Spinal cord (tissue), 10 donors: ENCODE data around the gene RAB3IL1. TPM values are rescaled to one million over a fixed set of nuclear protein-coding genes. Genes with fewer than 3 reads are reported as not detected.

Experiments used
- DNase-seq, 6 donors: peaks; one replicate each; pipeline versions ENCODE4 v3.0.0 to v3.0.0-alpha.2; 2013 to 2015; ENCODE audit warnings: low spot score in 6 of 6, low read depth in 4 of 6
- H3K27ac ChIP-seq: one replicate; pipeline ENCODE4 v1.5.1; 2013; ENCODE audit warnings: low read depth, low read length, control low read depth
- H3K27me3 ChIP-seq: one replicate; pipeline ENCODE4 v1.6.1; 2013; ENCODE audit warnings: low read length; ENCODE audit not compliant: control insufficient read depth, insufficient read depth
- H3K36me3 ChIP-seq: one replicate; pipeline ENCODE4 v1.6.1; 2013; ENCODE audit warnings: low read length; ENCODE audit not compliant: control insufficient read depth, insufficient read depth
- H3K4me1 ChIP-seq: one replicate; pipeline ENCODE4 v1.6.1; 2013; ENCODE audit warnings: low read length; ENCODE audit not compliant: control insufficient read depth, insufficient read depth
- H3K4me3 ChIP-seq: one replicate; pipeline ENCODE4 v1.5.1; 2013; ENCODE audit warnings: low read depth, low read length, control low read depth
- H3K9me3 ChIP-seq: one replicate; pipeline ENCODE4 v1.6.1; 2013; ENCODE audit warnings: low read length; ENCODE audit not compliant: control insufficient read depth, insufficient read depth
- WGBS: methylation state at CpG from one replicate; pipeline ENCODE4 v1.1.5; 2013; ENCODE audit warnings: missing lambda C conversion rate; ENCODE audit not compliant: insufficient coverage; 5-methylcytosine and 5-hydroxymethylcytosine counted together
- polyA plus RNA-seq, 2 donors: library from polyadenylated mRNA; unstranded; fragments of 120-200 nt; gene quantifications; one replicate each; pipeline ENCODE4 v1.2.1, GENCODE V29; 2013; ENCODE audit not compliant: insufficient read length in 2 of 2
- total RNA-seq, 2 donors: library from RNA; depleted of rRNA in 1 of 2; stranded (reverse); fragments of 120-200 nt in 1 of 2; fragments of >200 nt in 1 of 2; gene quantifications; one replicate each; pipeline versions ENCODE4 v1.2.3 to v1.2.4, GENCODE V29; 2013 to 2014
- donor health status: healthy.

RAB3IL1 gene
- total and polyA plus RNA-seq, 4 donors: 12.8 to 47.7 (median 22.5) TPM

DNA sequence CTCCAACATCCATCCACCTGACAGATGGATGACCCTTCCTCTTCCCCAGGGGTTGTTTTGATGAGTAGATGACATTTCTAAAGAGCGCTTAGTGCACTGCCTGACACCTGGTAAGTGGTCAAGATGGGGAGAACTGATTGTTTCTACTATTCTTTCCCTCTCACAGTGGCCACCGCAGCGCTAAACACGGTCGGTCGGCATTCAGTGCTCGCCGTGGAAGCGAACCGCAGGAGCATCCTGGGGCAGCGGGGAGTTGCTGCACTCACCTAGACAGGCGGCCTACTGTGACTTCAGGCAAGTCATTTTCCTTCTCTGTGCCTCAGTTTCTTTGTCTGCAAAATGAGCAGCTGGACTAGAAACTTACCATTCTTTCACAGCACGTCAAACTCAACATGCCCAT, 27.8 kb upstream of the RAB3IL1 start:
- H3K9me3 ChIP-seq: no peaks in the 10 kb centered on the region
- no peaks in the 10 kb centered on the region for H3K36me3 ChIP-seq
- no peak overlapping the region for H3K4me3 ChIP-seq
- DNase-seq: no peak
- 84% methylated on average over 12 of the region's 13 CpGs for WGBS
- no peaks in the 10 kb centered on the region for H3K27me3 ChIP-seq
- peaks cover 24% of the 10 kb centered on the region for H3K4me1 ChIP-seq
- H3K27ac ChIP-seq: no peak overlapping the region

DNA sequence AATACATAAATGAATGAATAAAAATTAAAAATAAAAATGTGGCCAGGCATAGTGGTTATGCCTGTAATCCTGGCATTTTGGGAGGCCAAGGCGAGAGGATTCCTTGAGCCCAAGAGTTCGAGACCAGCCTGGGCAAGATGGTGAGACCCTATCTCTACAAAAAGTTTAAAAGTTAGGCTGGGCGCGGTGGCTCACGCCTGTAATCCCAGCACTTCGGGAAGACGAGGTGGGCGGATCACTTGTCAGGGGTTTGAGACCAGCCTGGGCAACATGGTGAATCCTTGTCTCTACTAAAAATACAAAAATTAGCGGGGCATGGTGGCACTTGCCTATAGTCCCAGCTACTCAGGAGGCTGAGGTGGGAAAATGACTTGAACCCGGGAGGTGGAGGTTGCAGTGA, 23.1 kb upstream of the RAB3IL1 start:
- H3K4me1 ChIP-seq: no peaks in the 10 kb centered on the region
- H3K9me3 ChIP-seq: peaks cover 2% of the 10 kb centered on the region
- 94% methylated on average over 8 of the region's 10 CpGs for WGBS
- no peaks in the 10 kb centered on the region for H3K36me3 ChIP-seq
- H3K4me3 ChIP-seq: no peak overlapping the region
- no peak overlapping the region for H3K27ac ChIP-seq
- no peak for DNase-seq
- no peaks in the 10 kb centered on the region for H3K27me3 ChIP-seq

DNA sequence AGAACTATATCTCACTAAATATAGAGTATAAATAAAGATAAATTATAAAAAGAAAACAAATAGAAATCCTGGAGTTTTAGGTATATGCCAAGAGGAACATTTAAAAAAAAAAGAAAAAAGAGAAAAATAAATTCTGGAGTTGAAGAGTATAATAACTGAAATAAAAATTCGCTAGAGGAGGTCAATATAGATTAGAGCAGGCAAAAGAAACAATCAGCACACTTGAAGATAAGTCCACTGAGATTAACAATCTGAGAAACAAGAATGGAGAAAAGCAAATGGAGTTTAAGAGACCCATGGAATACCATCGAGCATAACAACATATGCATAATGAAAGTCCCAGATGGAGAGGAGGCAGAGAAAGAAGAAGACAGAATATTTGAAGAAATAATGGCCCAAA, 18.5 kb upstream of the RAB3IL1 start:
- DNase-seq: no peak
- no peaks in the 10 kb centered on the region for H3K4me1 ChIP-seq
- WGBS: no CpG with 5 or more reads among the region's 2 CpGs
- peaks cover 2% of the 10 kb centered on the region for H3K9me3 ChIP-seq
- H3K27ac ChIP-seq: no peak overlapping the region
- no peaks in the 10 kb centered on the region for H3K27me3 ChIP-seq
- no peak overlapping the region for H3K4me3 ChIP-seq
- H3K36me3 ChIP-seq: no peaks in the 10 kb centered on the region

DNA sequence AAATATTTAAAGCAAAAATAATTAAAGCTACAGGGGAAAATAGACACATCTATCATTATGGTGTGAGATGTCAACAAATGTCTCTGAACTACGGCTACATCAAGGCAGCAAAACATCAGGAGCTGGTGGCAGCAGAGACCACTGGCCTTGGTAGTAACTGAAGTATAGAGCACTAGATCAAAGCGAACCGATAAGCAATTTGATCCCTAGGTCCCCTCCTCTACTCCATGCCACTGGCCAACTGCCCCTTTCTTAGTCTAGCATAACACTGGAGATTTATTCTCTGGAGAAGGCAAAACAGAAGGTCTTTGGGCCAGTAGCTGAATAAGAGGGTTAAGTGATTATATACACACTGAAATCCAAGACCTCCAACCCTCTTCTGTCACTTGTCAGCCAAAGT, 13.6 kb upstream of the RAB3IL1 start:
- Histone ChIP-seq H3K36me3 (no peaks in the 10 kb centered on the region), H3K9me3 (no peaks in the 10 kb centered on the region), H3K4me3 (no peak overlapping the region), H3K27ac (no peak overlapping the region), H3K4me1 (no peaks in the 10 kb centered on the region), H3K27me3 (no peaks in the 10 kb centered on the region)
- DNase-seq: no peak
- WGBS: no CpG with 5 or more reads among the region's 3 CpGs

- DNase-seq: no peak
- Histone ChIP-seq H3K4me1 (peaks cover 6% of the 10 kb centered on the region), H3K36me3 (no peaks in the 10 kb centered on the region), H3K27me3 (no peaks in the 10 kb centered on the region), H3K9me3 (no peaks in the 10 kb centered on the region), H3K27ac (no peak overlapping the region), H3K4me3 (no peak overlapping the region)
These were observed 11.2 kb upstream of the RAB3IL1 start for GRCh38 chr11:61928606-61929005.

- Histone ChIP-seq H3K4me1 (peaks cover 15% of the 10 kb centered on the region), H3K4me3 (no peak overlapping the region), H3K36me3 (no peaks in the 10 kb centered on the region), H3K27me3 (no peaks in the 10 kb centered on the region), H3K27ac (no peak overlapping the region), H3K9me3 (no peaks in the 10 kb centered on the region)
- WGBS: 100% methylated on average over 1 of the region's 1 CpG
- no peak for DNase-seq
These were observed 10.1 kb upstream of the RAB3IL1 start for GRCh38 chr11:61927501-61927900.

- no peak overlapping the region for H3K27ac ChIP-seq
- no peaks in the 10 kb centered on the region for H3K9me3 ChIP-seq
- H3K4me3 ChIP-seq: no peak overlapping the region
- no peaks in the 10 kb centered on the region for H3K27me3 ChIP-seq
- DNase-seq: no peak
- H3K36me3 ChIP-seq: no peaks in the 10 kb centered on the region
- peaks cover 15% of the 10 kb centered on the region for H3K4me1 ChIP-seq
- 89% methylated on average over 3 of the region's 3 CpGs for WGBS
These were observed 8.9 kb upstream of the RAB3IL1 start for GRCh38 chr11:61926235-61926634.

GRCh38 chr11:61925736-61926135, 8.4 kb upstream of the RAB3IL1 start:
- 60% methylated on average over 1 of the region's 2 CpGs for whole genome bisulfite sequencing
- Histone ChIP-seq H3K27ac (no peak overlapping the region), H3K27me3 (no peaks in the 10 kb centered on the region), H3K9me3 (no peaks in the 10 kb centered on the region), H3K36me3 (no peaks in the 10 kb centered on the region), H3K4me3 (no peak overlapping the region), H3K4me1 (peaks cover 15% of the 10 kb centered on the region)
- no peak for DNase-seq

GRCh38 chr11:61924064-61924455, 6.7 kb upstream of the RAB3IL1 start:
- H3K4me3 ChIP-seq: no peak overlapping the region
- no peaks in the 10 kb centered on the region for H3K36me3 ChIP-seq
- 68% methylated on average over 6 of the region's 6 CpGs for WGBS
- no peak for DNase-seq
- peaks cover 15% of the 10 kb centered on the region for H3K4me1 ChIP-seq
- no peaks in the 10 kb centered on the region for H3K27me3 ChIP-seq
- no peaks in the 10 kb centered on the region for H3K9me3 ChIP-seq
- H3K27ac ChIP-seq: peak overlapping the region; percentile 96

DNA sequence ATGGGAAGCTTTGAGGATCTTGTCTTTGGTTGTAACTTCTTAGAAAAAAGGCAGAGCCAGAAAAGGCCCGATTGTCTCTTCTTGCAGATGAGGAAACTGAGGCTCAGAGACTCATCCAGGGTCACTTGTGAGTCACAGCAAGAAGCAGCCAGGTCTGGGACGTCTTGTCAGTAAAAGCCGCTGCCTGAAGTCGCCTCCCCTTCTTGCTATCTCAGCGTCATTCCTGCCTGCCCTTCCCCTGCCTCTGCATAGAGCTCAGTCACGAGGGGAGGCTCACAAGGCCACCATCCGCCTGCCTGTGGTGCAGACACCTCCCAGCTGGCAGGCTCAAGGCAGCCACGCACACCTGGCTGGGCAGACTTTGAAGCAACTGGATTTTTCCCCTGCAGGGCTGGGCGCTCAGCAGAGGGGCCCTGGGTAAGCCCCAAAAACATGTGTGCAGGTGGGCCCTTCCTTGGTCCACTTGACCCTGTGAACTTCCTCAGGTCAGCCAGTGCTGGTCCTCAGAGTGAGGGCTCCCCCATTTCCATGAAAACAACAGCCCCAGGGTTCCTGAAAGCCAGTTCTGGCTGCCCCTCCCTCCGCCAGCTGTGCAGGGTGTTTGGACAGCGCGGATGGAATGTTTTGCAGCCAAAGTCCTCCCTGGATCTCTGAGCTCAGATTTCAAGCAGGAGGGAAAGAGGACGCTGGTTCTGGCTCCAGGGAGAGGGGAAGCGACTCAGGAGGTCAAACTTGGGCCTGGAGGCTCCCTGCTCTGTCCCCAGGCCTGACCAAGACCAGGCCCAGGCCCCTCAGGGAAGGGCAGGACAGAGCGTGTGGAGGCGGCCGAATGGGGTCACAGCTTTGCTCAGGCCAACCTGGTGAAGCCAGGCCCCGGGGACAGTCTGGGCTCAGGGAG, 6.0 kb upstream of the RAB3IL1 start:
- peak in 1 of 6 donors; percentile 84 for DNase-seq
- peaks cover 15% of the 10 kb centered on the region for H3K4me1 ChIP-seq
- WGBS: 50% methylated on average over 18 of the region's 18 CpGs
- no peaks in the 10 kb centered on the region for H3K36me3 ChIP-seq
- no peaks in the 10 kb centered on the region for H3K9me3 ChIP-seq
- H3K27ac ChIP-seq: peak overlapping the region; percentile 96
- H3K4me3 ChIP-seq: no peak overlapping the region
- H3K27me3 ChIP-seq: peaks cover 3% of the 10 kb centered on the region
